Activated B cell treated with CpG ODN at 0.5 μM for 24 hours (primary cell): ENCODE measurements around the gene SGK1. TPM values are rescaled to one million over a fixed set of nuclear protein-coding genes. Genes with fewer than 3 reads are reported as not detected.

Source experiments
- ATAC-seq: fragments of 200-7000 bp; cut with Tn5 transposase; one replicate; pipeline ENCODE4 v1.10.0; 2021; ENCODE audit warnings: low read depth, mild to moderate bottlenecking, moderate library complexity
- CTCF ChIA-PET: fragments of 350-600 bp; sonication (Branson Sonifier 250); formaldehyde crosslinking; loops from one replicate; lab custom pipeline; 2021; ENCODE audit warnings: antibody characterized with exemption; lab: Charles Lee
- POLR2A ChIA-PET: fragments of 350-600 bp; sonication (Branson Sonifier 250); formaldehyde crosslinking; loops from one replicate; lab custom pipeline; 2021; ENCODE audit warnings: antibody characterized with exemption; lab: Charles Lee
- DNase-seq: peaks from one replicate; pipeline ENCODE4 v3.0.0; 2022
- H3K27ac Mint-ChIP-seq: one replicate; pipeline ENCODE4 v1.8.0; 2020; ENCODE audit warnings: mixed read lengths
- H3K27me3 Mint-ChIP-seq: one replicate; pipeline ENCODE4 v1.8.0; 2021; ENCODE audit warnings: mixed read lengths
- H3K36me3 Mint-ChIP-seq: one replicate; pipeline ENCODE4 v1.8.0; 2021; ENCODE audit warnings: low read depth, mixed read lengths
- H3K4me1 Mint-ChIP-seq: one replicate; pipeline ENCODE4 v1.8.0; 2021; ENCODE audit warnings: mixed read lengths
- H3K4me3 Mint-ChIP-seq: one replicate; pipeline ENCODE4 v1.8.0; 2020; ENCODE audit warnings: mild to moderate bottlenecking, mixed read lengths
- H3K9me3 Mint-ChIP-seq: one replicate; pipeline ENCODE4 v1.8.0; 2020; ENCODE audit warnings: mixed read lengths
- intact Hi-C: fragments of 100-400 bp; cut with micrococcal nuclease; formaldehyde crosslinking; loops from one replicate; pipeline ENCODE4 v1.15.1; 2024
- total RNA-seq: library from RNA; stranded (reverse); gene quantifications from 2 replicates; pipeline ENCODE4 v1.2.3, GENCODE V29; 2022
- TF ChIP-seq, protein P1 (sequence below): fragments of 200-600 bp; IDR thresholded peaks from one replicate; pipeline ENCODE4 v1.8.0; 2022; ENCODE audit warnings: antibody characterized with exemption, mild to moderate bottlenecking

The SGK1 gene
- total RNA-seq, 1 donor from 2014 or later = 36.2 TPM

DNA sequence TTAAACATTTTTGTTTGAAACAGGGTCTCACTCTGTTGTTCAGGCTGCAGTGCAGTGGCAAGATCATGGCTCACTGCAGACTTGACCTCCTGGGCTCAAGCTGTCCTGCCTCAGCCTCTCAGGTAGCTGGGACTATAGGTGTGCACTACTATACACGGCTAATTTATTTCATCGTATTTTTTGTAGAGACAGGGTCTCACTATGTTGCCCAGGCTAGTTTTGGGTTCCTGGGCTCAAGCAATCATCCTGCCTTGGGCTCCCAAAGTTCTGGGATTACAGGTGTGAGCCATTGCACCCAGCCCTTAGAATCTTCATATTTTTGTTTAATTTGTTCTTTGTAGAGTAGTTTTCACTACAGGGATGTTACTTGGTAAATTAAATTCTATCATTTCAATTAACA is 67.1 kb downstream of the SGK1 start:
- Mint-ChIP-seq H3K9me3 (no peaks in the 10 kb centered on the region), H3K4me1 (peaks cover 46% of the 10 kb centered on the region), H3K36me3 (no peaks in the 10 kb centered on the region), H3K4me3 (no peak overlapping the region), H3K27ac (no peak overlapping the region), H3K27me3 (no peaks in the 10 kb centered on the region)
- CTCF ChIA-PET = no interaction called here
- POLR2A ChIA-PET = no interaction called here
- ATAC-seq (no peak), DNase-seq (no peak)
- TF ChIP-seq, protein P1, sequence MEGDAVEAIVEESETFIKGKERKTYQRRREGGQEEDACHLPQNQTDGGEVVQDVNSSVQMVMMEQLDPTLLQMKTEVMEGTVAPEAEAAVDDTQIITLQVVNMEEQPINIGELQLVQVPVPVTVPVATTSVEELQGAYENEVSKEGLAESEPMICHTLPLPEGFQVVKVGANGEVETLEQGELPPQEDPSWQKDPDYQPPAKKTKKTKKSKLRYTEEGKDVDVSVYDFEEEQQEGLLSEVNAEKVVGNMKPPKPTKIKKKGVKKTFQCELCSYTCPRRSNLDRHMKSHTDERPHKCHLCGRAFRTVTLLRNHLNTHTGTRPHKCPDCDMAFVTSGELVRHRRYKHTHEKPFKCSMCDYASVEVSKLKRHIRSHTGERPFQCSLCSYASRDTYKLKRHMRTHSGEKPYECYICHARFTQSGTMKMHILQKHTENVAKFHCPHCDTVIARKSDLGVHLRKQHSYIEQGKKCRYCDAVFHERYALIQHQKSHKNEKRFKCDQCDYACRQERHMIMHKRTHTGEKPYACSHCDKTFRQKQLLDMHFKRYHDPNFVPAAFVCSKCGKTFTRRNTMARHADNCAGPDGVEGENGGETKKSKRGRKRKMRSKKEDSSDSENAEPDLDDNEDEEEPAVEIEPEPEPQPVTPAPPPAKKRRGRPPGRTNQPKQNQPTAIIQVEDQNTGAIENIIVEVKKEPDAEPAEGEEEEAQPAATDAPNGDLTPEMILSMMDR = no peak
- intact Hi-C loops = no loop called here

DNA sequence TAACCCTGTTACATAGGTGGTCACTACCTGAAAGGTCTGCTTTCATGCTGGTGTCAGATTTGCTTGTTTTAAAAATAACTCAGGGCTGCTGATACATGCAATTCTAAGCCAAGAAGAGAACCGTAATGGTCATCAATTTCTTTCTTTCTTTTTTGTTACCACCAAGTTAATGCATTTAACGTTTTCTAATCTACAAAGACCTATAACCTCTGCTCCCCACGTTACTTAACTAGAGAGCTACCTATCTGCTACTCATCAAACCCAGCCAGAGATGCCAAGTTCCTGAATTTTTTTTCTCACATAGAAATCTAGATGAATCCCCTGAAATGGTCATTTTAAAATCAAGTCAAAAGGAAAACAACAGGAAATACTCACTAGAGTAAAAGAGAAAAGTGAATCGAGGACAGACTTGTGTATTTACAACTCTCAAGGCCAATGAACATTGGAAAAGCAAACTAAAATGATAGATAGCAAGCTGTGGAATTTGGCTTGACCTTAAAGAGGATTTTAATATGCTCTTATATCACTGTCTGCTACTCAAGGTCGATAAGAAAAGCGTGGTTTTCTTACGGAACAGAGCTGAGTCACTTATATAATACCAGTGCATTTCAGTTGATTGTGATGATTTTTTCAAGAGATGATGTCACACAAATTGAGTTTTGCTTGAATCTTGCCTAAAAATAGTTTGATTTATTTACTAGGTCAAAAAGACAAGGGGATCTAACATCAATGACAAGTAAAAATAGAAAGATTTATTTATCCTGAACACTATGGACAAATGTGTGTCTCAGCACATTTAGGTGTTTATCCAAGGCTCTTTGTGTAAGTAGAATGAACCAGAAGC is 67.9 kb downstream of the SGK1 start:
- no peaks in the 10 kb centered on the region for H3K36me3 Mint-ChIP-seq
- CTCF ChIA-PET = interaction anchor here (1.1 kb wide), 1 partner anchor 38 kb away, joined by 4 read pairs; no protein-coding TSS in a partner anchor
- intact Hi-C loops = loop anchor here (5.0 to 10.0 kb wide), 2 partner anchors 932 to 1735 kb away; partner anchors contain the start of genes MYB and STX7

DNA sequence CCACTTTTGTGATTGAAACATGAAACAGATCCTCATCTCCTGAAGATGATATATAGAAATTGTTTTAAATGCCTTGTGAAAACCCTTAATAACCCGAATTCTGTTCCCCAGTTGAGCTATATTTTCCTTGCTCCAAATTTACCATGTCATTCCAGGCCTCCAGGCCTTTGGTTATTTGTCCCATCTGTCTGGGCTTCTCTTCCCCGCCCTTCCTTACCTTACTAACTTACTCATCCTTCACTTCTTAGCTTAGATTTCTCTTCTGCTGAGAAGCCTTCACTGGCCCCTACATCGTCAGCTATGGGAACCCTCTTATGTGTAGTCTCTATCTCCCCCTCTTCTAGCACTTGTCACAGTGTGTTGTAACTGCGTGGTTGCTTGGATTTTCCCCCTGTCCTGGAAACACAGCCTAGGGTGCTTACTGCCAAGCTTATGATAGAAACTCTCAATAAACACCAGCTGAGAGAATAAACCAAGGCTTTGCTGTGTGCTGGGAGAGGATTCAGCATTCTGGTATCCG is 68.6 kb downstream of the SGK1 start:
- intact Hi-C loops = loop anchor here (5.0 to 10.0 kb wide), 2 partner anchors 933 to 1734 kb away; partner anchors contain the start of genes MYB and STX7
- POLR2A ChIA-PET = interaction anchor here (0.8 to 1.1 kb wide), 2 partner anchors 73 to 75 kb away, joined by 3 to 5 read pairs; no protein-coding TSS in a partner anchor
- CTCF ChIA-PET = interaction anchor here (1.1 kb wide), 1 partner anchor 39 kb away, joined by 4 read pairs; no protein-coding TSS in a partner anchor
- TF ChIP-seq, protein P1 = no peak
- DNase-seq (no peak), ATAC-seq (no peak)
- Mint-ChIP-seq H3K4me3 (no peak overlapping the region), H3K27ac (peak overlapping the region; percentile 97), H3K27me3 (no peaks in the 10 kb centered on the region), H3K9me3 (no peaks in the 10 kb centered on the region), H3K36me3 (no peaks in the 10 kb centered on the region), H3K4me1 (peaks cover 56% of the 10 kb centered on the region)

More for the DNA sequence above, 67.9 kb downstream of the SGK1 start:
- Mint-ChIP-seq H3K4me3 (no peak overlapping the region), H3K27me3 (no peaks in the 10 kb centered on the region), H3K4me1 (peaks cover 54% of the 10 kb centered on the region), H3K9me3 (no peaks in the 10 kb centered on the region), H3K27ac (peak overlapping the region; percentile 60)
- POLR2A ChIA-PET = interaction anchor here (0.8 kb wide), 1 partner anchor 76 kb away, joined by 3 read pairs; no protein-coding TSS in a partner anchor
- no peak for ATAC-seq
- no peak for DNase-seq
- TF ChIP-seq, protein P1 = no peak

DNA sequence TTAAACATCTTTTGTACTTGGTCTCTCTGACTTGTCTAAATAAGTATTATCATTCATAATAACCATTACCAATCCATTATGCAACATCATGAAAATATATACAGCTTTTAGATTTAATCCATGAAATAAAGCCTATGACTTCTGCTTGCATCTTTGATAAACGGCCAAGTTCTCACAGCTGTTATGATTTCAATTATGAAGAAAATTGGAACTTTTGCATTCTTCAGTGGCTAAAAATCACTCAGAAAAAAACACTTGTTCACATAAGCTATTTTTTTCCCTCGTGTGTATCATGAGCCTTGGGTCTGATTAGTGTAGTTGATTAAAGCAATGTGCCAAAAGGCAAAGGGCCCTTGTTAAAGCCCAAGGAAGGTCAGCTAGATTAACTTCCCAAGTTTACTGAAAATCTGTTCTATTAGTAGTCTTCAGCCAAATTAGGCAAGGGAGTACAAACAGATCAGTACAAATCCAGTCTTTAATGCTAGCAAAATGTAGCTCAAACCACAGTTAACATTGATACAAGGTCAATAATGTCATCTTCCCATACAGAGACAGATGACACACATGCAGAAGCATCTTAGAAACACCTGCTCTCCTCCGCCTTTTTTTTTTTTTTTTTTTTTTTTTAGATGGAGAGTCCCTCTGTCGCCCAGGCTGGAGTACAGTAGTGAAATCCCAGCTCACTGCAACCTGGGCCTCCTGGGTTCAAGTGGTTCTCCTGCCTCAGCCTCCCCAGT is 69.9 kb downstream of the SGK1 start:
- H3K9me3 Mint-ChIP-seq = no peaks in the 10 kb centered on the region
- ChIA-PET POLR2A (interaction anchor here (0.5 to 3.2 kb wide), 16 partner anchors 8 to 766 kb away, joined by 3 to 15 read pairs (median 4); no protein-coding TSS in a partner anchor), CTCF (interaction anchor here (0.7 to 1.2 kb wide), 3 partner anchors 68 to 1955 kb away, joined by 3 to 5 read pairs (median 4); no protein-coding TSS in a partner anchor)
- H3K36me3 Mint-ChIP-seq = no peaks in the 10 kb centered on the region
- peak overlapping the region; percentile 41 for H3K4me3 Mint-ChIP-seq
- H3K27ac Mint-ChIP-seq = peak overlapping the region; percentile 97
- peaks cover 59% of the 10 kb centered on the region for H3K4me1 Mint-ChIP-seq
- no peaks in the 10 kb centered on the region for H3K27me3 Mint-ChIP-seq
- ATAC-seq (no peak), DNase-seq (no peak)
- intact Hi-C loops = loop anchor here (1.0 to 10.0 kb wide), 11 partner anchors 12 to 1733 kb away; partner anchors contain the start of genes MYB and STX7
- TF ChIP-seq, protein P1 = no peak
